ENCODE measurements around the gene CLSTN3.

- TF ChIP-seq CTCF (IDR thresholded peaks at IDR 0.05) (no peak), POLR2AphosphoS5 (IDR thresholded peaks at IDR 0.05; ENCODE audit: insufficient read depth in 1 of 2, low read depth in 1 of 2) (no peak)
Measured at GRCh38 chr12:7092986-7093460, 37.1 kb upstream of the CLSTN3 start.
